ENCODE data around the gene FAM24A.
"Not testable (repeated sequence)": the region's sequence is repeated elsewhere in the genome, so short reads cannot be mapped to it uniquely, and the experiment has no call there.

- TF ChIP-seq POLR2A, CTCF (IDR thresholded peaks at IDR 0.05): not testable (repeated sequence)
Observed at GRCh38 chr10:122868768-122869167, 41.6 kb upstream of the FAM24A start.

All from lower leg skin (tissue), 3 donors.